Naive thymus-derived CD8-positive, alpha-beta T cell (primary cell): Measurements from ENCODE around the gene TBC1D3L. TPM values are rescaled to one million over a fixed set of nuclear protein-coding genes. Genes with fewer than 3 reads are reported as not detected.
"Not testable (repeated sequence)": the region's sequence is repeated elsewhere in the genome, so short reads cannot be mapped to it uniquely, and the experiment has no call there.

Source experiments
- ATAC-seq, 2 donors: fragments of 150-1000 bp; cut with Tn5 transposase in 1 of 2; sonication (Bioruptor Pico), chemical (Tn5 transposase) in 1 of 2; 1 replicate in 1 of 2; 2 replicates in 1 of 2; pipeline ENCODE4 v1.10.0; 2021; ENCODE audit warnings: mild to moderate bottlenecking in 2 of 2, moderate library complexity in 2 of 2
- POLR2A ChIA-PET: fragments of 350-600 bp; sonication (Branson Sonifier 250); formaldehyde crosslinking; loops from one replicate; lab custom pipeline; 2021; ENCODE audit warnings: antibody characterized with exemption; lab: Charles Lee
- DNase-seq, 10 donors: peaks; one replicate each; pipeline versions ENCODE4 v3.0.0 to v3.0.0-alpha.2; 2020 to 2022
- H3K27ac Mint-ChIP-seq, 10 donors: one replicate each; pipeline ENCODE4 v1.8.0; 2020 to 2022; ENCODE audit warnings: mild to moderate bottlenecking in 10 of 10, mixed read lengths in 10 of 10, moderate library complexity in 4 of 10, inconsistent platforms in 1 of 10
- H3K27me3 Mint-ChIP-seq, 5 donors: one replicate each; pipeline ENCODE4 v1.8.0; 2021 to 2022; ENCODE audit warnings: mixed read lengths in 5 of 5
- H3K36me3 Mint-ChIP-seq, 3 donors: one replicate each; pipeline ENCODE4 v1.8.0; 2020 to 2022; ENCODE audit warnings: mixed read lengths in 3 of 3, mild to moderate bottlenecking in 2 of 3, inconsistent platforms in 1 of 3
- H3K4me1 Mint-ChIP-seq, 4 donors: one replicate each; pipeline ENCODE4 v1.8.0; 2021 to 2022; ENCODE audit warnings: mixed read lengths in 4 of 4
- H3K4me3 Mint-ChIP-seq, 10 donors: one replicate each; pipeline ENCODE4 v1.8.0; 2020 to 2022; ENCODE audit warnings: mild to moderate bottlenecking in 10 of 10, mixed read lengths in 10 of 10, moderate library complexity in 6 of 10, inconsistent platforms in 1 of 10
- H3K9me3 Mint-ChIP-seq, 9 donors: one replicate each; pipeline ENCODE4 v1.8.0; 2020 to 2022; ENCODE audit warnings: mixed read lengths in 9 of 9, mild to moderate bottlenecking in 3 of 9, inconsistent platforms in 1 of 9, moderate library complexity in 1 of 9
- polyA plus RNA-seq, 3 donors: library from polyadenylated mRNA; unstranded; fragments of 300-500 nt; fragmentation: Illumina TruSeq; gene quantifications; one replicate each; pipeline ENCODE4 v1.2.3, GENCODE V29; 2021
- total RNA-seq, 8 experiments: library from RNA in 2 of 8; stranded (reverse) in 2 of 8; gene quantifications; one replicate each; pipeline ENCODE4 v1.2.3 and lab custom pipeline; 2021 to 2026

Gene TBC1D3L
- total RNA-seq (10 to 100 TPM; 19.9 to 21.7 TPM), polyA plus RNA-seq (1 to 10 TPM in 1 of 3 donors, under 1 TPM in 2; 0.14 to 1.2 (median 0.23) TPM), total RNA-seq (lab: John Stamatoyannopoulos, UW) (0 to 3.3 (median 2.0) reads per million in 6 experiments)

DNA sequence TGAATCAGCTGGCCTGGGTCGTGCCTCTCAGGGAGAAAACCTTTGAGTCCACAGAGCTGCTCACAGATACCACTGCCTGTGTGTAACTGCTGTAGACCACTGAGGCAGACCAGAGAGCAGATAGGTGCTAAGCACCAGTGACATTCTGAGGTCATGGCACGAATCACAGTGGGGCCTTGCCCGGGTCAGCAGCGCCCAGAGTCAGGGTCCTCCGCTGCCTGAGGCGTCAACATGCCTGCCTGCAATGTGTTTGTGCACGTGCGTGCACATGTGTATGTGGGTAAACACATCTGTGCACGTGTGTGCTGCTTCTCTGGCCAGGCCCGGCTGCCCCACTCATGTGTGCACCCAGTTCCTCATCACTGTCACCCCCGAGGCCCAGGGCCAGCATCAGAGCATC lies at the start of gene TBC1D3L:
Gene TBC1D3L (minus strand): TSS at position 101 of the 400 bp plus-strand sequence. CDS start 1,540 bp downstream, outside the sequence.
- POLR2A ChIA-PET, H3K4me1 Mint-ChIP-seq, H3K27me3 Mint-ChIP-seq: not testable (repeated sequence)

DNA sequence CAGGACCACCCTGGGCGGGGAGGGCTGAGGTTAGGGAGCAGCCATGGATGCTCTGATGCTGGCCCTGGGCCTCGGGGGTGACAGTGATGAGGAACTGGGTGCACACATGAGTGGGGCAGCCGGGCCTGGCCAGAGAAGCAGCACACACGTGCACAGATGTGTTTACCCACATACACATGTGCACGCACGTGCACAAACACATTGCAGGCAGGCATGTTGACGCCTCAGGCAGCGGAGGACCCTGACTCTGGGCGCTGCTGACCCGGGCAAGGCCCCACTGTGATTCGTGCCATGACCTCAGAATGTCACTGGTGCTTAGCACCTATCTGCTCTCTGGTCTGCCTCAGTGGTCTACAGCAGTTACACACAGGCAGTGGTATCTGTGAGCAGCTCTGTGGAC lies 14.8 kb upstream of the TBC1D3L start, which contains the start of gene TBC1D3D:
Gene TBC1D3D (plus strand): TSS at position 301 of the 400 bp plus-strand sequence. CDS start 1,585 bp downstream, outside the sequence.
- DNase-seq, POLR2A ChIA-PET, H3K4me3 Mint-ChIP-seq, H3K27me3 Mint-ChIP-seq, H3K9me3 Mint-ChIP-seq, H3K36me3 Mint-ChIP-seq, ATAC-seq, H3K4me1 Mint-ChIP-seq, H3K27ac Mint-ChIP-seq: not testable (repeated sequence)

More for the DNA sequence above, at the start of gene TBC1D3L:
- not testable (repeated sequence) for H3K9me3 Mint-ChIP-seq, ATAC-seq, H3K36me3 Mint-ChIP-seq, H3K27ac Mint-ChIP-seq, H3K4me3 Mint-ChIP-seq, DNase-seq

Other genes with a start within 250 kb of the TBC1D3L start
- gene HNF1B, start 244.0 kb downstream of the TBC1D3L start, total RNA-seq = not detected
- gene HNF1B, start 244.0 kb downstream of the TBC1D3L start, polyA plus RNA-seq = not detected
- gene TBC1D3K, start 64.6 kb downstream of the TBC1D3L start, total RNA-seq = not detected
- not detected for gene TBC1D3K, start 64.6 kb downstream of the TBC1D3L start, polyA plus RNA-seq
- gene TBC1D3D, start 14.9 kb upstream of the TBC1D3L start, total RNA-seq = 1 to 10 TPM; 2.9 to 3.5 TPM
- not detected for gene TBC1D3D, start 14.9 kb upstream of the TBC1D3L start, polyA plus RNA-seq
- gene TBC1D3C, start 79.6 kb upstream of the TBC1D3L start, total RNA-seq = 1 to 10 TPM; 4.3 to 5.8 TPM
- not detected for gene TBC1D3C, start 79.6 kb upstream of the TBC1D3L start, polyA plus RNA-seq
- not detected for gene TBC1D3E, start 138.9 kb upstream of the TBC1D3L start, total RNA-seq
- not detected for gene TBC1D3E, start 138.9 kb upstream of the TBC1D3L start, polyA plus RNA-seq
- gene TBC1D3, start 203.5 kb upstream of the TBC1D3L start, total RNA-seq = 1 to 10 TPM in 1 of 2 experiments, not detected in 1; 2.5 TPM
- not detected for gene TBC1D3, start 203.5 kb upstream of the TBC1D3L start, polyA plus RNA-seq